Gastrocnemius medialis (tissue), 4 donors: ENCODE results near the gene LHFPL2.

Experiments used
- CTCF ChIP-seq, 5 experiments: fragments of 450-650 bp in 3 of 5; fragments of 200-600 bp in 2 of 5; sonication (generic) in 2 of 5; IDR thresholded peaks in 4 of 5; conservative IDR thresholded peaks in 1 of 5; 1 replicate in 4 of 5; 2 replicates in 1 of 5; pipeline ENCODE4 v1.5.1; 2016 to 2019; ENCODE audit warnings: antibody characterized with exemption in 5 of 5, mild to moderate bottlenecking in 3 of 5, moderate library complexity in 3 of 5
- POLR2A ChIP-seq, 2 donors: fragments of 450-650 bp; IDR thresholded peaks; one replicate each; pipeline ENCODE4 v1.6.1; 2017; ENCODE audit warnings: antibody characterized with exemption in 2 of 2, mild to moderate bottlenecking in 2 of 2, moderate library complexity in 2 of 2

- TF ChIP-seq CTCF (IDR thresholded peaks at IDR 0.05 in 4 of 5, conservative IDR thresholded peaks at IDR 0.05 in 1 of 5) (no peak), POLR2A (IDR thresholded peaks at IDR 0.05) (no peak)
Observed at GRCh38 chr5:78495800-78496199, 152.8 kb downstream of the LHFPL2 start.
